ENCODE measurements around the gene CDKL5. TPM values are rescaled to one million over a fixed set of nuclear protein-coding genes. Genes with fewer than 3 reads are reported as not detected.

The CDKL5 gene
- total and polyA plus RNA-seq, 2 experiments from 2014 or later: 7.5 to 13.7 TPM

DNA sequence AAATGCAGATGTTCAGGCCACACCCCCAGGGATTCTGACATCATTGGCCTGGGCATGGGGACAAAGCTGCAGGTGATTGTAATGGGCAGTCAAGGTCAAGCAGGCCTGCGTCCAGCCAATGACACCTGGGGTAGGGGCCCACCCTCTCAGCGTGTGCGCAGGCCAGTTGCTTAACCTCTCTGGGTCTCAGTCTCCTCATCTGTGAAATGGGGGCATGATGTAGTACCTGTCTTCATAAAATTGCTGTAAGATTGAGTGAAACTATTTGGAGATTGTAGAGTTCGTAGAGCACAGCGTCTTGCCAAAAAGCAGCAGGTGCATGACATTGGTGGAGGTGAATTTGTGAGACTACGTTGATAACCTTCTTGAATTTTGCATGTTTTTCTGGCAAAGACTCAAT lies 225.3 kb downstream of the CDKL5 start:
- Mint-ChIP-seq H3K36me3 (ENCODE audit: low read depth) (no peaks in the 10 kb centered on the region), H3K4me1 (peaks cover 11% of the 10 kb centered on the region), H3K27ac (no peak overlapping the region), H3K4me3 (no peak overlapping the region), H3K27me3 (ENCODE audit: insufficient read depth, low read depth, poor library complexity) (peaks cover 2% of the 10 kb centered on the region), H3K9me3 (no peaks in the 10 kb centered on the region)
- Histone ChIP-seq H4K20me1 (replicated peaks; ENCODE audit: insufficient read depth) (no peaks in the 10 kb centered on the region), H3K79me2 (replicated peaks; ENCODE audit: insufficient read depth) (no peaks in the 10 kb centered on the region), H3K36me3 (ENCODE audit: insufficient read depth) (no peaks in the 10 kb centered on the region), H3K4me3 (no peak overlapping the region), H2AFZ (no peak overlapping the region), H3K4me1 (ENCODE audit: insufficient read depth) (no peaks in the 10 kb centered on the region), H3K4me2 (no peak overlapping the region), H3K9me2 (ENCODE audit: insufficient read depth) (no peaks in the 10 kb centered on the region), H3K27me3 (ENCODE audit: insufficient read depth) (no peaks in the 10 kb centered on the region), H3K27ac (ENCODE audit: low read depth) (no peak overlapping the region), H3F3A (replicated peaks; ENCODE audit: low read depth) (no peaks in the 10 kb centered on the region)
- ATAC-seq: no peak
- TF ChIP-seq CREB1 (CRISPR knock-in tag; IDR thresholded peaks at IDR 0.05; ENCODE audit: low read depth) (no peak), EZH2 (IDR thresholded peaks at IDR 0.05; ENCODE audit: low read depth, unreplicated experiment) (no peak), EZH2phosphoT487 (IDR thresholded peaks at IDR 0.05; ENCODE audit: unreplicated experiment) (no peak)
- TF ChIP-seq, protein P1, sequence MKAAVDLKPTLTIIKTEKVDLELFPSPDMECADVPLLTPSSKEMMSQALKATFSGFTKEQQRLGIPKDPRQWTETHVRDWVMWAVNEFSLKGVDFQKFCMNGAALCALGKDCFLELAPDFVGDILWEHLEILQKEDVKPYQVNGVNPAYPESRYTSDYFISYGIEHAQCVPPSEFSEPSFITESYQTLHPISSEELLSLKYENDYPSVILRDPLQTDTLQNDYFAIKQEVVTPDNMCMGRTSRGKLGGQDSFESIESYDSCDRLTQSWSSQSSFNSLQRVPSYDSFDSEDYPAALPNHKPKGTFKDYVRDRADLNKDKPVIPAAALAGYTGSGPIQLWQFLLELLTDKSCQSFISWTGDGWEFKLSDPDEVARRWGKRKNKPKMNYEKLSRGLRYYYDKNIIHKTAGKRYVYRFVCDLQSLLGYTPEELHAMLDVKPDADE (IDR thresholded peaks at IDR 0.05): no peak
- TF ChIP-seq, protein P2, sequence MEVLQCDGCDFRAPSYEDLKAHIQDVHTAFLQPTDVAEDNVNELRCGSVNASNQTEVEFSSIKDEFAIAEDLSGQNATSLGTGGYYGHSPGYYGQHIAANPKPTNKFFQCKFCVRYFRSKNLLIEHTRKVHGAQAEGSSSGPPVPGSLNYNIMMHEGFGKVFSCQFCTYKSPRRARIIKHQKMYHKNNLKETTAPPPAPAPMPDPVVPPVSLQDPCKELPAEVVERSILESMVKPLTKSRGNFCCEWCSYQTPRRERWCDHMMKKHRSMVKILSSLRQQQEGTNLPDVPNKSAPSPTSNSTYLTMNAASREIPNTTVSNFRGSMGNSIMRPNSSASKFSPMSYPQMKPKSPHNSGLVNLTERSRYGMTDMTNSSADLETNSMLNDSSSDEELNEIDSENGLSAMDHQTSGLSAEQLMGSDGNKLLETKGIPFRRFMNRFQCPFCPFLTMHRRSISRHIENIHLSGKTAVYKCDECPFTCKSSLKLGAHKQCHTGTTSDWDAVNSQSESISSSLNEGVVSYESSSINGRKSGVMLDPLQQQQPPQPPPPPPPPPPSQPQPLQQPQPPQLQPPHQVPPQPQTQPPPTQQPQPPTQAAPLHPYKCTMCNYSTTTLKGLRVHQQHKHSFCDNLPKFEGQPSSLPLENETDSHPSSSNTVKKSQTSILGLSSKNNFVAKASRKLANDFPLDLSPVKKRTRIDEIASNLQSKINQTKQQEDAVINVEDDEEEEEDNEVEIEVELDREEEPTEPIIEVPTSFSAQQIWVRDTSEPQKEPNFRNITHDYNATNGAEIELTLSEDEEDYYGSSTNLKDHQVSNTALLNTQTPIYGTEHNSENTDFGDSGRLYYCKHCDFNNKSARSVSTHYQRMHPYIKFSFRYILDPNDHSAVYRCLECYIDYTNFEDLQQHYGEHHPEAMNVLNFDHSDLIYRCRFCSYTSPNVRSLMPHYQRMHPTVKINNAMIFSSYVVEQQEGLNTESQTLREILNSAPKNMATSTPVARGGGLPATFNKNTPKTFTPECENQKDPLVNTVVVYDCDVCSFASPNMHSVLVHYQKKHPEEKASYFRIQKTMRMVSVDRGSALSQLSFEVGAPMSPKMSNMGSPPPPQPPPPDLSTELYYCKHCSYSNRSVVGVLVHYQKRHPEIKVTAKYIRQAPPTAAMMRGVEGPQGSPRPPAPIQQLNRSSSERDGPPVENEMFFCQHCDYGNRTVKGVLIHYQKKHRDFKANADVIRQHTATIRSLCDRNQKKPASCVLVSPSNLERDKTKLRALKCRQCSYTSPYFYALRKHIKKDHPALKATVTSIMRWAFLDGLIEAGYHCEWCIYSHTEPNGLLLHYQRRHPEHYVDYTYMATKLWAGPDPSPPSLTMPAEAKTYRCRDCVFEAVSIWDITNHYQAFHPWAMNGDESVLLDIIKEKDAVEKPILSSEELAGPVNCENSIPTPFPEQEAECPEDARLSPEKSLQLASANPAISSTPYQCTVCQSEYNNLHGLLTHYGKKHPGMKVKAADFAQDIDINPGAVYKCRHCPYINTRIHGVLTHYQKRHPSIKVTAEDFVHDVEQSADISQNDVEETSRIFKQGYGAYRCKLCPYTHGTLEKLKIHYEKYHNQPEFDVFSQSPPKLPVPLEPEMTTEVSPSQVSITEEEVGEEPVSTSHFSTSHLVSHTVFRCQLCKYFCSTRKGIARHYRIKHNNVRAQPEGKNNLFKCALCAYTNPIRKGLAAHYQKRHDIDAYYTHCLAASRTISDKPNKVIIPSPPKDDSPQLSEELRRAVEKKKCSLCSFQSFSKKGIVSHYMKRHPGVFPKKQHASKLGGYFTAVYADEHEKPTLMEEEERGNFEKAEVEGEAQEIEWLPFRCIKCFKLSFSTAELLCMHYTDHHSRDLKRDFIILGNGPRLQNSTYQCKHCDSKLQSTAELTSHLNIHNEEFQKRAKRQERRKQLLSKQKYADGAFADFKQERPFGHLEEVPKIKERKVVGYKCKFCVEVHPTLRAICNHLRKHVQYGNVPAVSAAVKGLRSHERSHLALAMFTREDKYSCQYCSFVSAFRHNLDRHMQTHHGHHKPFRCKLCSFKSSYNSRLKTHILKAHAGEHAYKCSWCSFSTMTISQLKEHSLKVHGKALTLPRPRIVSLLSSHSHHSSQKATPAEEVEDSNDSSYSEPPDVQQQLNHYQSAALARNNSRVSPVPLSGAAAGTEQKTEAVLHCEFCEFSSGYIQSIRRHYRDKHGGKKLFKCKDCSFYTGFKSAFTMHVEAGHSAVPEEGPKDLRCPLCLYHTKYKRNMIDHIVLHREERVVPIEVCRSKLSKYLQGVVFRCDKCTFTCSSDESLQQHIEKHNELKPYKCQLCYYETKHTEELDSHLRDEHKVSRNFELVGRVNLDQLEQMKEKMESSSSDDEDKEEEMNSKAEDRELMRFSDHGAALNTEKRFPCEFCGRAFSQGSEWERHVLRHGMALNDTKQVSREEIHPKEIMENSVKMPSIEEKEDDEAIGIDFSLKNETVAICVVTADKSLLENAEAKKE (CRISPR knock-in tag; IDR thresholded peaks at IDR 0.05): no peak
- TF ChIP-seq, protein P3, sequence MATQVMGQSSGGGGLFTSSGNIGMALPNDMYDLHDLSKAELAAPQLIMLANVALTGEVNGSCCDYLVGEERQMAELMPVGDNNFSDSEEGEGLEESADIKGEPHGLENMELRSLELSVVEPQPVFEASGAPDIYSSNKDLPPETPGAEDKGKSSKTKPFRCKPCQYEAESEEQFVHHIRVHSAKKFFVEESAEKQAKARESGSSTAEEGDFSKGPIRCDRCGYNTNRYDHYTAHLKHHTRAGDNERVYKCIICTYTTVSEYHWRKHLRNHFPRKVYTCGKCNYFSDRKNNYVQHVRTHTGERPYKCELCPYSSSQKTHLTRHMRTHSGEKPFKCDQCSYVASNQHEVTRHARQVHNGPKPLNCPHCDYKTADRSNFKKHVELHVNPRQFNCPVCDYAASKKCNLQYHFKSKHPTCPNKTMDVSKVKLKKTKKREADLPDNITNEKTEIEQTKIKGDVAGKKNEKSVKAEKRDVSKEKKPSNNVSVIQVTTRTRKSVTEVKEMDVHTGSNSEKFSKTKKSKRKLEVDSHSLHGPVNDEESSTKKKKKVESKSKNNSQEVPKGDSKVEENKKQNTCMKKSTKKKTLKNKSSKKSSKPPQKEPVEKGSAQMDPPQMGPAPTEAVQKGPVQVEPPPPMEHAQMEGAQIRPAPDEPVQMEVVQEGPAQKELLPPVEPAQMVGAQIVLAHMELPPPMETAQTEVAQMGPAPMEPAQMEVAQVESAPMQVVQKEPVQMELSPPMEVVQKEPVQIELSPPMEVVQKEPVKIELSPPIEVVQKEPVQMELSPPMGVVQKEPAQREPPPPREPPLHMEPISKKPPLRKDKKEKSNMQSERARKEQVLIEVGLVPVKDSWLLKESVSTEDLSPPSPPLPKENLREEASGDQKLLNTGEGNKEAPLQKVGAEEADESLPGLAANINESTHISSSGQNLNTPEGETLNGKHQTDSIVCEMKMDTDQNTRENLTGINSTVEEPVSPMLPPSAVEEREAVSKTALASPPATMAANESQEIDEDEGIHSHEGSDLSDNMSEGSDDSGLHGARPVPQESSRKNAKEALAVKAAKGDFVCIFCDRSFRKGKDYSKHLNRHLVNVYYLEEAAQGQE (IDR thresholded peaks at IDR 0.05; ENCODE audit: unreplicated experiment): no peak
- TF ChIP-seq, protein P4, sequence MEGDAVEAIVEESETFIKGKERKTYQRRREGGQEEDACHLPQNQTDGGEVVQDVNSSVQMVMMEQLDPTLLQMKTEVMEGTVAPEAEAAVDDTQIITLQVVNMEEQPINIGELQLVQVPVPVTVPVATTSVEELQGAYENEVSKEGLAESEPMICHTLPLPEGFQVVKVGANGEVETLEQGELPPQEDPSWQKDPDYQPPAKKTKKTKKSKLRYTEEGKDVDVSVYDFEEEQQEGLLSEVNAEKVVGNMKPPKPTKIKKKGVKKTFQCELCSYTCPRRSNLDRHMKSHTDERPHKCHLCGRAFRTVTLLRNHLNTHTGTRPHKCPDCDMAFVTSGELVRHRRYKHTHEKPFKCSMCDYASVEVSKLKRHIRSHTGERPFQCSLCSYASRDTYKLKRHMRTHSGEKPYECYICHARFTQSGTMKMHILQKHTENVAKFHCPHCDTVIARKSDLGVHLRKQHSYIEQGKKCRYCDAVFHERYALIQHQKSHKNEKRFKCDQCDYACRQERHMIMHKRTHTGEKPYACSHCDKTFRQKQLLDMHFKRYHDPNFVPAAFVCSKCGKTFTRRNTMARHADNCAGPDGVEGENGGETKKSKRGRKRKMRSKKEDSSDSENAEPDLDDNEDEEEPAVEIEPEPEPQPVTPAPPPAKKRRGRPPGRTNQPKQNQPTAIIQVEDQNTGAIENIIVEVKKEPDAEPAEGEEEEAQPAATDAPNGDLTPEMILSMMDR (conservative IDR thresholded peaks at IDR 0.05; ENCODE audit: low read depth in 2 of 2): no peak
- no peak for DNase-seq (ENCODE audit: low spot score)

All from GM23338 (cell line).